ENCODE results near the gene BOC. TPM values are rescaled to one million over a fixed set of nuclear protein-coding genes. Genes with fewer than 3 reads are reported as not detected.
A peak's percentile ranks its signal among the peaks of the same experiment; 100 is the strongest.

The BOC gene
- polyA plus RNA-seq, 1 experiment = 17.7 TPM

DNA sequence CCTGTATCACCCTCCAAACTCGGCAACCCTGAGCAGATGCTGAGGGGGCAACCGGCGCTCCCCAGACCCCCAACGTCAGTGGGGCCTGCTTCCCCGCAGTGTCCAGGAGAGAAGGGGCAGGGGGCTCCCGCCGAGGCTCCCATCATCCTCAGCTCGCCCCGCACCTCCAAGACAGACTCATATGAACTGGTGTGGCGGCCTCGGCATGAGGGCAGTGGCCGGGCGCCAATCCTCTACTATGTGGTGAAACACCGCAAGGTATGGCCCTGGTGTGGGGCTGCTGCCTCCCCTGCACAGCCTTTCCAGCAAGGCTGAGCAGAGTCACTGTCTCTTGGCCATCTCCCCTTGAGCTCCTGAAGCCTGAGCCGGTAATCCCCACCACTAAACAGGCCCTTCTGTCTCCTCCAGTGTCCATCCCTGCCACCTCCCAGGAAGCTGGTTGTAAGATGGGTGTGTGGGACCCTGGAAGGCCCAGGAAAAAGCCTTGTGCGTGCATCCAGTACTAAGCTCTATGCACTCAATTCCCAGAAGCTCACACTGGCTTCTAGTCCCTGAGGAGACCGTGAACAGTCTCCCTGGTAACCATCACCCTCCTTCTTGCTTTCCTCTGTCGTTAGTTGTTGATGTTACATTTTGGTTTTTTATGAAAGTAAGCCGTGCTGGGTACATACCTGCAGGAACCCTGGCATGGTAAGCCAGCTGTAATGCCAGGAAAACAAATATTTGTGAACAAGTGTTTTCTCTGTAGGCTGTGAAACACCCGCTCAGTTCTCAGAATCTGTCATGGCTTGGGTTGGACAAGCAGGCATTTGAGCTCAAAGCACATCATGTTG, 63.3 kb downstream of the BOC start:
- no peak for DNase-seq (ENCODE audit: low read depth)
- ChIA-PET CTCF (interaction anchor here (0.5 to 2.3 kb wide), 2 partner anchors 13 to 19 kb away, joined by 4 to 10 read pairs; no protein-coding TSS in a partner anchor), POLR2A (no interaction called here)
- H3K4me3 ChIP-seq (ENCODE audit: low read depth, low read length) = no peak overlapping the region
- TF ChIP-seq CTCF (IDR thresholded peaks at IDR 0.05; ENCODE audit: insufficient read depth, low read depth, low read length) = no peak
- H3K36me3 ChIP-seq (ENCODE audit: control insufficient read depth, insufficient read depth, low read length) = peaks cover 30% of the 10 kb centered on the region
- no peaks in the 10 kb centered on the region for H3K27me3 ChIP-seq (ENCODE audit: control insufficient read depth, insufficient read depth, low read length)

GRCh38 chr3:113275258-113275556, 63.9 kb downstream of the BOC start:
- no peak for TF ChIP-seq CTCF (IDR thresholded peaks at IDR 0.05; ENCODE audit: insufficient read depth, low read depth, low read length)
- no peak for DNase-seq (ENCODE audit: low read depth)
- Histone ChIP-seq H3K4me3 (ENCODE audit: low read depth, low read length) (no peak overlapping the region), H3K36me3 (ENCODE audit: control insufficient read depth, insufficient read depth, low read length) (peaks cover 30% of the 10 kb centered on the region), H3K27me3 (ENCODE audit: control insufficient read depth, insufficient read depth, low read length) (no peaks in the 10 kb centered on the region)
- CTCF ChIA-PET = interaction anchor here (0.5 to 2.3 kb wide), 2 partner anchors 13 to 20 kb away, joined by 4 to 10 read pairs; no protein-coding TSS in a partner anchor
- POLR2A ChIA-PET = no interaction called here

GRCh38 chr3:113275583-113275928, 64.2 kb downstream of the BOC start:
- Histone ChIP-seq H3K36me3 (ENCODE audit: control insufficient read depth, insufficient read depth, low read length) (peaks cover 29% of the 10 kb centered on the region), H3K27me3 (ENCODE audit: control insufficient read depth, insufficient read depth, low read length) (no peaks in the 10 kb centered on the region), H3K4me3 (ENCODE audit: low read depth, low read length) (no peak overlapping the region)
- ChIA-PET CTCF (interaction anchor here (2.3 kb wide), 1 partner anchor 12 kb away, joined by 10 read pairs; no protein-coding TSS in a partner anchor), POLR2A (no interaction called here)
- no peak for TF ChIP-seq CTCF (IDR thresholded peaks at IDR 0.05; ENCODE audit: insufficient read depth, low read depth, low read length)
- DNase-seq (ENCODE audit: low read depth) = no peak

DNA sequence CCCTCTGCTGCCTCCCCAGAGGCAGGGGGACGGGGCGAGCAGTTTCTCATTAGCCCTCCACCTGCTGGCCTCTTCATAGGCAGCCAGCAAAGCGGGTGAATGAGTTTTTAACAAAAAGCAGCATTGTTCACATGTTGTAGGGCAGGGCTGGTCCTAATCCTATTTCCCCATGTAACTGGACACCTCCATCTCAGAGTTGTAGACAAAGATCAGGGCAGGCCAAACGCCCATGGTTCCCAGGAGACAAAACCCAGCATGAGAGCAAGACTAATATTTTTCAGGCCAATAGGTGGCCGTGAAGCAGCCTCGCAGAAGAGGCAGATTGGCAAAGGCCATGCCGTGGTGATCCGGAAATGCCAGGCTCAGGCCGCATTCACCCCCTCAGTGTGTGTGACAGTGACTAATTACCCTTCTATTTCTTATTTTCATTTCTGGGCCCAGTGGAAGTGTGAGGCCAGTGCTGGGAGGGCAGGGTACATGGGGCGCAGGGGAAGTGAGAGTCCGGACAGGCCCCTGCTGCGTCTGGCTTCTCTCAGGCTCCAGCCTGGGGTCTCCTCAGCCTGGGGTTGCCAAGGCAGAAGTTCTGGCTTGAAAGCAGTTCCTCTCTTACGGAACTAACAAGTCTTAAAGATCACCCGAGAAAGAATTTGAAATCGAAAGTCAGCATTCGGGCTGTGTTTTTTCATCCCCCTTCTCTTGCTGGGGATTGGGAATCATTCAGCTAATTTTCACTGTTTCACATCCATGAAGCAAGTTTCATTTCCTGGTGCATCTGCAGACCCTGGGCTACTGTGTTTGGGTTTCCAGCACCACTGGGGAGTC, 64.8 kb downstream of the BOC start:
- DNase-seq (ENCODE audit: low read depth) = no peak
- POLR2A ChIA-PET = no interaction called here
- no peak overlapping the region for H3K4me3 ChIP-seq (ENCODE audit: low read depth, low read length)
- TF ChIP-seq CTCF (IDR thresholded peaks at IDR 0.05; ENCODE audit: insufficient read depth, low read depth, low read length) = peak; percentile 10; the same call in 1 of the 2 replicates
- CTCF ChIA-PET = interaction anchor here (0.6 to 2.3 kb wide), 4 partner anchors 12 to 124 kb away, joined by 3 to 10 read pairs (median 3); no protein-coding TSS in a partner anchor
- H3K36me3 ChIP-seq (ENCODE audit: control insufficient read depth, insufficient read depth, low read length) = peaks cover 27% of the 10 kb centered on the region
- H3K27me3 ChIP-seq (ENCODE audit: control insufficient read depth, insufficient read depth, low read length) = no peaks in the 10 kb centered on the region

DNA sequence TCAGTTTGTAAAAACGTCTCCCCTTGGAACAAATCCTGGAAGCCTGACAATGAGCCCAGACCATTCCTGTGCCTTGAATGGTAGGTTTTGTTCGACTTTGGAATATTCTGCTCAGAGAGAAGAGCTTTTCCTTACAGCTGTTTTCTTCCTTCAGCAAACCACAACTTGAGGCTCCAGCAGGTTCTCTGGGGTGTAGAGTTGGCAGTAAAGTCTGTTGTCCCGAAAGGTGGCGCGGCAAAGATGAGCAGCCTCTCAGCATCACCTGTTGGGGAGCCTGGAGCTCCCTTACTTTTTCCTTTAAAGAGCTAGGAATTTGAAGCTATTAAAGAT, 65.4 kb downstream of the BOC start:
- Histone ChIP-seq H3K4me3 (ENCODE audit: low read depth, low read length) (no peak overlapping the region), H3K27me3 (ENCODE audit: control insufficient read depth, insufficient read depth, low read length) (no peaks in the 10 kb centered on the region), H3K36me3 (ENCODE audit: control insufficient read depth, insufficient read depth, low read length) (peaks cover 24% of the 10 kb centered on the region)
- ChIA-PET POLR2A (no interaction called here), CTCF (interaction anchor here (0.6 to 1.1 kb wide), 3 partner anchors 11 to 125 kb away, joined by 3 read pairs; no protein-coding TSS in a partner anchor)
- no peak for TF ChIP-seq CTCF (IDR thresholded peaks at IDR 0.05; ENCODE audit: insufficient read depth, low read depth, low read length)
- no peak for DNase-seq (ENCODE audit: low read depth)
